Measurements from ENCODE around the gene PLA2R1. TPM values are rescaled to one million over a fixed set of nuclear protein-coding genes. Genes with fewer than 3 reads are reported as not detected.

PLA2R1 gene
- total RNA-seq, 2 experiments from 2014 or later, result 0.02 TPM; not detected in 1

- H3K27ac Mint-ChIP-seq, result no peak overlapping the region
- DNase-seq, result no peak
- ATAC-seq, result no peak
Measured at GRCh38 chr2:159944874-159945273, 117.5 kb downstream of the PLA2R1 start.

DNA sequence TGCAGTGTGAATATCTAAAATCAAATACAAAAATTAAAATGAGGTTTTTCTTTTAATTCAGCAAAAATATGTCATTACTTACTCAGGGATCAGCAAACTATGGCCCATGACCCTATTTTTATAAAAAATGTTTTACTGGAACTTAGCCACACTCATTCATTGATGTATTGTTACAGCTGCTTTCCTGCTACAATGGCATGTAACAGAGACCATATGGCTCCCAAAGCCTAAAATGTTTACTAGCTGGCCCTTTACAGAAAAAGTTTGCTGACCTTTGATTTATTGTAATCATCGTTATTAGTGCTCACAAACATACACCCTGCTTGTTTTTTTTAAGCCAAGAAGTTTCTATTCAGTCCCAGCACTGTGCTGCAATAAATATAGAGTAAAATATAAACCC is 120.3 kb downstream of the PLA2R1 start:
- no peaks in the 10 kb centered on the region for H3K36me3 Mint-ChIP-seq (ENCODE audit: low read depth)

More at GRCh38 chr2:159944874-159945273, 117.5 kb downstream of the PLA2R1 start:
- H3K4me3 Mint-ChIP-seq, result no peak overlapping the region
- intact Hi-C loops (cut with DNase I, micrococcal nuclease), result no loop called here
- no peaks in the 10 kb centered on the region for H3K9me3 Mint-ChIP-seq (ENCODE audit: low read depth)
- H3K27me3 Mint-ChIP-seq, result peaks cover 9% of the 10 kb centered on the region
- no peaks in the 10 kb centered on the region for H3K36me3 Mint-ChIP-seq (ENCODE audit: low read depth)
- ChIA-PET POLR2A (no interaction called here), CTCF (no interaction called here)
- H3K4me1 Mint-ChIP-seq, result no peaks in the 10 kb centered on the region

GRCh38 chr2:159941729-159942128 is 120.7 kb downstream of the PLA2R1 start:
- POLR2A ChIA-PET, result no interaction called here
- peaks cover 5% of the 10 kb centered on the region for H3K27me3 Mint-ChIP-seq
- no peak overlapping the region for H3K27ac Mint-ChIP-seq
- H3K4me3 Mint-ChIP-seq, result no peak overlapping the region
- H3K36me3 Mint-ChIP-seq (ENCODE audit: low read depth), result no peaks in the 10 kb centered on the region
- intact Hi-C loops (cut with DNase I, micrococcal nuclease), result no loop called here
- no peak for ATAC-seq
- peaks cover 5% of the 10 kb centered on the region for H3K4me1 Mint-ChIP-seq
- CTCF ChIA-PET, result no interaction called here
- DNase-seq, result no peak
- H3K9me3 Mint-ChIP-seq (ENCODE audit: low read depth), result no peaks in the 10 kb centered on the region

More for the DNA sequence above, 120.3 kb downstream of the PLA2R1 start:
- POLR2A ChIA-PET, result interaction anchor here (0.7 kb wide), 1 partner anchor 46 kb away, joined by 7 read pairs; no protein-coding TSS in a partner anchor
- H3K4me3 Mint-ChIP-seq, result no peak overlapping the region
- no peaks in the 10 kb centered on the region for H3K9me3 Mint-ChIP-seq (ENCODE audit: low read depth)
- H3K27me3 Mint-ChIP-seq, result peaks cover 5% of the 10 kb centered on the region
- DNase-seq (no peak), ATAC-seq (no peak)
- H3K4me1 Mint-ChIP-seq, result peaks cover 5% of the 10 kb centered on the region
- CTCF ChIA-PET, result no interaction called here
- no peak overlapping the region for H3K27ac Mint-ChIP-seq
- intact Hi-C loops (cut with DNase I, micrococcal nuclease), result no loop called here

DNA sequence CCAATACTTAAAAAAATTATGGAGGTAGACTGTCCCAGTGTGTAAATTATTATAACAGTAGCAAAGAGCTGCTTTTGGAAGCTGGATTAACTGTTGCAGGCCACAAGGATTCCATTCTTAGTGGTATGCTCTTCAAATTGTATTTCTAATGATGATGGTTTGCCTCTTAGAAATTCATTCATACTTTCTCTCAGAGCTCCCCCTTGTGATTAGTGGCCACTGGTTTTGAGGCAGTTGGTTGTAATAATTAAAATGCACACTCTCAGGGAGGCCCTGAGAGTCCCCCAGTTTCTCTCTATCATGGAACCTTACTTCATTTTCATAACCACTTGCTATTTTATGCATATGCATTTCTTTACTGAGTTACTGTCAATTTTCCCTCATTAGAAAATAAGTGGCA is 122.5 kb downstream of the PLA2R1 start:
- Mint-ChIP-seq H3K27ac (no peak overlapping the region), H3K27me3 (peaks cover 2% of the 10 kb centered on the region), H3K36me3 (ENCODE audit: low read depth) (no peaks in the 10 kb centered on the region), H3K4me3 (no peak overlapping the region), H3K4me1 (peaks cover 8% of the 10 kb centered on the region), H3K9me3 (ENCODE audit: low read depth) (no peaks in the 10 kb centered on the region)
- intact Hi-C loops (cut with DNase I, micrococcal nuclease), result no loop called here
- ChIA-PET CTCF (interaction anchor here (1.1 to 2.8 kb wide), 4 partner anchors 19 to 85 kb away, joined by 3 to 10 read pairs (median 4); no protein-coding TSS in a partner anchor), POLR2A (no interaction called here)
- no peak for DNase-seq
- no peak for ATAC-seq

DNA sequence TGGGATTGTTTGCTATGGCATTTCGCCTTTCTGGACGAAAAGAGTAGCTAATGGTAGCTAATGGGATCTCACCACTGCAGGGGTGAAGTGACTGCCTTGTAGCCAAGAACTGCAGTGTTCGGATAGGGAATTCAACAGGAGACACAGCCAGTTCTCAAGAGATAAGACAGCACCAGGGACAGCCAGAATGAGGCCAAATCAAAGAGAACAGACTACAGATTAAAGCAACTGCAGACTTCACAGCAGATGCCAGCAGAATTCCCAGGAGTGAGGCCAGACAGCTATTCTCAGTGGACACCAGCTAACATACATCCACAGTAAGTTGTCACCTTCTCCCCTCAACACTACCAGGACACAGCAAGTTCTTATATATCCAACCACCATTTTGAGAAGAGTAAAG is 124.0 kb downstream of the PLA2R1 start:
- no peaks in the 10 kb centered on the region for H3K9me3 Mint-ChIP-seq (ENCODE audit: low read depth)
- no peak for DNase-seq
- ChIA-PET POLR2A (no interaction called here), CTCF (interaction anchor here (0.6 to 2.8 kb wide), 4 partner anchors 11 to 117 kb away, joined by 3 to 10 read pairs (median 6); no protein-coding TSS in a partner anchor)
- intact Hi-C loops (cut with DNase I, micrococcal nuclease), result no loop called here
- H3K4me3 Mint-ChIP-seq, result no peak overlapping the region
- peaks cover 8% of the 10 kb centered on the region for H3K4me1 Mint-ChIP-seq
- H3K36me3 Mint-ChIP-seq (ENCODE audit: low read depth), result no peaks in the 10 kb centered on the region
- H3K27ac Mint-ChIP-seq, result no peak overlapping the region
- ATAC-seq, result no peak
- peaks cover under 1% of the 10 kb centered on the region for H3K27me3 Mint-ChIP-seq

DNA sequence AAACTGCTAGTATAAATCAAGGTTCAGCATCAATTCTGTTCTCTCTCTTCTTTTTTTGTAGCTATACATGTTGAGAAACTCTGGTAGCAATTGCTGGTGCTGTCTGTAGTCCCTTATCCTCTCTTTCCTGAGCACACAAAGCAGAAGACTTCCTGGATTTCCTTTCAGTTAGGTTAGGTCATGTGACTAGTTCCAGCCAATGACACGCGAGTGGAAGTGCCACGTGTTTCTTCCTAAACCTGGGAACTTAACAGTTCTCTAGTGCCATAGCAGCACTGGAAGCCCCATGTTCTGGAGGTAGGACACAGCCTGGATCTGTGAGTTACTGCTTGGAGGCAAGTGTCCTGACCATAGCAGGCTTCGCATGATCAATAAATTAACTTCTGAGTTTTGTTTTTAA is 125.9 kb downstream of the PLA2R1 start:
- H3K36me3 Mint-ChIP-seq (ENCODE audit: low read depth), result no peaks in the 10 kb centered on the region
- CTCF ChIA-PET, result interaction anchor here (2.8 kb wide), 1 partner anchor 15 kb away, joined by 9 read pairs; no protein-coding TSS in a partner anchor
- intact Hi-C loops (cut with DNase I, micrococcal nuclease), result no loop called here

DNA sequence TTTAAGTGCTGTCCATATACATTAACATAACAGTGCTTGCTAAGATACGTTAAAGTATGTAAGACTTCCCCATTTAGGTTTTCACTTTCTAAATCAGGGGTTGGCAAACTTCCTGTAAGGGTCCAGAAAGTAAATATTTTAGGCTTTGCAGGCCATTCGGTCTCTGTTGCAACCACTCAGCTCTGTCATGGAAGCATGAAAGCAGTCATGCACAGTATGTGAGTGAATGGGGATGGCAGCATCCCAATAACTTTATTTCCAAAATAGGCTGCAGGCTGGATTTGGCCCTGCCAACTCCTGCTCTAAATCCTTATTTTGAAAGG is 128.7 kb downstream of the PLA2R1 start:
- no peak overlapping the region for H3K27ac Mint-ChIP-seq
- H3K4me1 Mint-ChIP-seq, result peaks cover 7% of the 10 kb centered on the region
- intact Hi-C loops (cut with DNase I, micrococcal nuclease), result no loop called here
- no peaks in the 10 kb centered on the region for H3K36me3 Mint-ChIP-seq (ENCODE audit: low read depth)
- DNase-seq, result no peak
- H3K27me3 Mint-ChIP-seq, result peaks cover 5% of the 10 kb centered on the region
- no peak overlapping the region for H3K4me3 Mint-ChIP-seq
- no peaks in the 10 kb centered on the region for H3K9me3 Mint-ChIP-seq (ENCODE audit: low read depth)
- ChIA-PET POLR2A (no interaction called here), CTCF (no interaction called here)
- no peak for ATAC-seq

More for the DNA sequence above, 125.9 kb downstream of the PLA2R1 start:
- H3K27me3 Mint-ChIP-seq, result peaks cover 3% of the 10 kb centered on the region
- H3K4me1 Mint-ChIP-seq, result peaks cover 8% of the 10 kb centered on the region
- ATAC-seq (no peak), DNase-seq (no peak)
- H3K9me3 Mint-ChIP-seq (ENCODE audit: low read depth), result no peaks in the 10 kb centered on the region
- POLR2A ChIA-PET, result no interaction called here
- H3K4me3 Mint-ChIP-seq, result no peak overlapping the region
- no peak overlapping the region for H3K27ac Mint-ChIP-seq

GRCh38 chr2:159933040-159933726 is 129.2 kb downstream of the PLA2R1 start:
- H3K27ac Mint-ChIP-seq, result no peak overlapping the region
- peaks cover 3% of the 10 kb centered on the region for H3K4me1 Mint-ChIP-seq
- ChIA-PET POLR2A (no interaction called here), CTCF (interaction anchor here (1.1 to 1.2 kb wide), 2 partner anchors 11 to 13 kb away, joined by 3 read pairs; no protein-coding TSS in a partner anchor)
- H3K36me3 Mint-ChIP-seq (ENCODE audit: low read depth), result no peaks in the 10 kb centered on the region
- peaks cover 5% of the 10 kb centered on the region for H3K27me3 Mint-ChIP-seq
- DNase-seq (no peak), ATAC-seq (no peak)
- intact Hi-C loops (cut with DNase I, micrococcal nuclease), result no loop called here
- peaks cover under 1% of the 10 kb centered on the region for H3K9me3 Mint-ChIP-seq (ENCODE audit: low read depth)
- no peak overlapping the region for H3K4me3 Mint-ChIP-seq

GRCh38 chr2:159926695-159927094 is 135.7 kb downstream of the PLA2R1 start:
- intact Hi-C loops (cut with DNase I, micrococcal nuclease), result no loop called here
- DNase-seq (no peak), ATAC-seq (no peak)
- H3K9me3 Mint-ChIP-seq (ENCODE audit: low read depth), result peaks cover 2% of the 10 kb centered on the region
- POLR2A ChIA-PET, result no interaction called here
- H3K36me3 Mint-ChIP-seq (ENCODE audit: low read depth), result no peaks in the 10 kb centered on the region
- H3K4me3 Mint-ChIP-seq, result no peak overlapping the region
- CTCF ChIA-PET, result interaction anchor here (1.5 kb wide), 1 partner anchor 96 kb away, joined by 3 read pairs; no protein-coding TSS in a partner anchor
- peaks cover 17% of the 10 kb centered on the region for H3K27me3 Mint-ChIP-seq
- peaks cover 13% of the 10 kb centered on the region for H3K4me1 Mint-ChIP-seq
- H3K27ac Mint-ChIP-seq, result no peak overlapping the region

- no peak overlapping the region for H3K4me3 Mint-ChIP-seq
- peaks cover 2% of the 10 kb centered on the region for H3K9me3 Mint-ChIP-seq (ENCODE audit: low read depth)
- no peak for ATAC-seq
- peaks cover 17% of the 10 kb centered on the region for H3K27me3 Mint-ChIP-seq
- ChIA-PET POLR2A (interaction anchor here (0.5 kb wide), 1 partner anchor 639 kb away, joined by 4 read pairs; no protein-coding TSS in a partner anchor), CTCF (interaction anchor here (0.6 to 1.5 kb wide), 4 partner anchors 23 to 875 kb away, joined by 3 to 4 read pairs (median 3); no protein-coding TSS in a partner anchor)
- H3K27ac Mint-ChIP-seq, result no peak overlapping the region
- intact Hi-C loops (cut with DNase I, micrococcal nuclease), result no loop called here
- DNase-seq, result no peak
- H3K36me3 Mint-ChIP-seq (ENCODE audit: low read depth), result no peaks in the 10 kb centered on the region
- H3K4me1 Mint-ChIP-seq, result peaks cover 20% of the 10 kb centered on the region
Measured at GRCh38 chr2:159925975-159926374, 136.4 kb downstream of the PLA2R1 start.

DNA sequence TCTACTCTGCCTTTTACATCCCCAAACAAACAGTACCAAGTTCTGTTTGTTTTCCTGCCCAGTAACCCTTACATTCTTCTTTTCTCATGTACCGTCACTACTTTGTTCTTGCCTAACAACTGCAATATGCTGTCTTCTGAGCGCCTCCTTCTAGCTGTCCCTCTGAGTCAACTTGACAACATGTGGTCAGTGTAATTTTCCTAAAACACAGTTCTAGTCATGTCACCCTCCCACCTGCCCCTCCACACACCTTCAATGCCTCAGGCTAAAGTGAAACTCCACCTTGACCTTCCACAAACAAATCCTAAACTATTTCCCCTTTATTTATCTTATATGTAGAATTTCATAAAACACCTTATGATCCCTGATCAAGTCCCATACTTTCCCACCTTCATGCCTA is 139.9 kb downstream of the PLA2R1 start:
- ChIA-PET CTCF (interaction anchor here (0.9 to 3.0 kb wide), 6 partner anchors 10 to 52 kb away, joined by 3 to 25 read pairs (median 3); no protein-coding TSS in a partner anchor), POLR2A (no interaction called here)
- DNase-seq, result peak; percentile 21
- Mint-ChIP-seq H3K4me3 (peak overlapping the region; percentile 1), H3K4me1 (peaks cover 41% of the 10 kb centered on the region), H3K9me3 (ENCODE audit: low read depth) (no peaks in the 10 kb centered on the region), H3K27me3 (peaks cover 22% of the 10 kb centered on the region), H3K27ac (peak overlapping the region; percentile 44), H3K36me3 (ENCODE audit: low read depth) (no peaks in the 10 kb centered on the region)
- peak; percentile 31 for ATAC-seq
- intact Hi-C loops (cut with DNase I, micrococcal nuclease), result loop anchor here in 1 of 2 experiments (5.0 kb wide), 1 partner anchor 120 kb away; no protein-coding TSS in a partner anchor

Data from activated CD4-positive, alpha-beta T cell treated with anti-CD3 and anti-CD28 coated beads for 36 hours (primary cell).